ENCODE measurements around the gene VPS33B. TPM values are rescaled to one million over a fixed set of nuclear protein-coding genes. Genes with fewer than 3 reads are reported as not detected.
"Not testable (repeated sequence)": the region's sequence is repeated elsewhere in the genome, so short reads cannot be mapped to it uniquely, and the experiment has no call there.

Gene VPS33B
- total RNA-seq, 2 experiments from 2014 or later, result 22.2 to 22.9 TPM

DNA sequence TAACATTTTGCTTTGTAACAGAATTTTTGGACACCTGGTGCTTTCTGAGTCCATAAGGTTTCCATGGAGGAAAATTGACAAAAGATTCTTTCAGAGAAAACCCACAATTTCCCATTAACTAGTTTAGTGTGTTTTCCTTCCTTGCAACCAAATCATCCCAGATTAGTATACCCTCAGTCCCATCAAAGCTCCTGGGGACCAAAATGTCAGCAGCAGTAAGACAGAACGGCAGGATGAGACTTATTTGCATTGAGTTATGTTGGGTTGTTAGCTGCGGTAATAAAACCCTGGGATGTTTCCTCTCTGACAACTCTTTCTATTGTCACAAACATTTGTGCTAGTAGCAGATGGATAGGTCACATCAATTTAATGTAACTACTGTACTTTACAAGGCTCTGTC is 32.4 kb upstream of the VPS33B start:
- Mint-ChIP-seq H3K4me3 (no peak overlapping the region), H3K27ac (no peak overlapping the region), H3K27me3 (peaks cover 36% of the 10 kb centered on the region), H3K9me3 (no peaks in the 10 kb centered on the region), H3K36me3 (ENCODE audit: low read depth) (no peaks in the 10 kb centered on the region), H3K4me1 (ENCODE audit: low read depth) (peaks cover under 1% of the 10 kb centered on the region)
- POLR2A ChIA-PET, result no interaction called here
- ATAC-seq (no peak), DNase-seq (no peak)
- CTCF ChIA-PET, result interaction anchor here (1.0 to 4.6 kb wide), 8 partner anchors 22 to 218 kb away, joined by 3 to 82 read pairs (median 8); no protein-coding TSS in a partner anchor
- TF ChIP-seq, protein P1, sequence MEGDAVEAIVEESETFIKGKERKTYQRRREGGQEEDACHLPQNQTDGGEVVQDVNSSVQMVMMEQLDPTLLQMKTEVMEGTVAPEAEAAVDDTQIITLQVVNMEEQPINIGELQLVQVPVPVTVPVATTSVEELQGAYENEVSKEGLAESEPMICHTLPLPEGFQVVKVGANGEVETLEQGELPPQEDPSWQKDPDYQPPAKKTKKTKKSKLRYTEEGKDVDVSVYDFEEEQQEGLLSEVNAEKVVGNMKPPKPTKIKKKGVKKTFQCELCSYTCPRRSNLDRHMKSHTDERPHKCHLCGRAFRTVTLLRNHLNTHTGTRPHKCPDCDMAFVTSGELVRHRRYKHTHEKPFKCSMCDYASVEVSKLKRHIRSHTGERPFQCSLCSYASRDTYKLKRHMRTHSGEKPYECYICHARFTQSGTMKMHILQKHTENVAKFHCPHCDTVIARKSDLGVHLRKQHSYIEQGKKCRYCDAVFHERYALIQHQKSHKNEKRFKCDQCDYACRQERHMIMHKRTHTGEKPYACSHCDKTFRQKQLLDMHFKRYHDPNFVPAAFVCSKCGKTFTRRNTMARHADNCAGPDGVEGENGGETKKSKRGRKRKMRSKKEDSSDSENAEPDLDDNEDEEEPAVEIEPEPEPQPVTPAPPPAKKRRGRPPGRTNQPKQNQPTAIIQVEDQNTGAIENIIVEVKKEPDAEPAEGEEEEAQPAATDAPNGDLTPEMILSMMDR (IDR thresholded peaks at IDR 0.05), result no peak
- intact Hi-C loops (cut with micrococcal nuclease), result no loop called here

DNA sequence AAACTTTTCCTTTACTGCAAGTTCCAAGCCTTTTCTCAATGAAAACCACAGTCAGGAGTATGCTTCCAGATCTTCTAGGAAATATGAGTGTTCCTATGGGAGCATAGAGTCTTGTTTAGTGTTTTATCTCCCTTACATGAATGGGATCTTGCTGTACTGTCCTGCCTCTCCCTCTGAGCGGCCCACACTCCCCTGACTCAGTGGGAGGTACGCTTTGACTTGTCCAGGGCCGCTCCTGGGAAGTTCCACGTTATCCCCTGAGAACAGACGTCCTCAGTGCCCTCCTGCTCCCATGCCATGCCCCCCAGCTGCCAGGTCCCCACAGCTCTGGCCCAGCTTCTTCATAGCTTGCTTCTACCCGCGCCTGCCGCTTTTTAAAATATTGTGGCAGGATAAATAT is 28.9 kb upstream of the VPS33B start:
- Mint-ChIP-seq H3K9me3 (no peaks in the 10 kb centered on the region), H3K4me1 (ENCODE audit: low read depth) (peaks cover 12% of the 10 kb centered on the region), H3K27ac (no peak overlapping the region), H3K4me3 (no peak overlapping the region), H3K27me3 (peaks cover 15% of the 10 kb centered on the region), H3K36me3 (ENCODE audit: low read depth) (no peaks in the 10 kb centered on the region)
- TF ChIP-seq, protein P1 (IDR thresholded peaks at IDR 0.05), result no peak
- ATAC-seq (no peak), DNase-seq (no peak)
- ChIA-PET POLR2A (no interaction called here), CTCF (no interaction called here)
- intact Hi-C loops (cut with micrococcal nuclease), result no loop called here

DNA sequence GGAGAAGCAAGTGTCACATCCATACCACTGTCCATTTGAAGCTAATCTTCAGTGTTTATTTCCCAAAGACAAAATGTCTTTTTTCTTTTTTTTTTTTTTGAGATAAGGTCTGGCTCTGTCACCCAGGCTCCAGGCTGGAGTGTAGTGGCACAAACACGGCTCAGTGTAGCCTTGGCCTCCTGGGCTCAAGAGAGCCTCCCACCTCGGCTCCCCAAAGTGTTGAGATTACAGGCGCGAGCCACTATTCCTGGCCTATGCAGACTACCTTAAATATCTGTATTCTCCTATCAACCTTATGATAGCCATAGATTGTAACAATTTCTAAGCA is 27.7 kb upstream of the VPS33B start:
- POLR2A ChIA-PET, result interaction anchor here (1.2 kb wide), 1 partner anchor 94 kb away, joined by 5 read pairs; no protein-coding TSS in a partner anchor
- ATAC-seq, result no peak
- Mint-ChIP-seq H3K4me1 (ENCODE audit: low read depth) (peaks cover 12% of the 10 kb centered on the region), H3K9me3 (no peaks in the 10 kb centered on the region), H3K4me3 (no peak overlapping the region), H3K27ac (no peak overlapping the region), H3K36me3 (ENCODE audit: low read depth) (no peaks in the 10 kb centered on the region), H3K27me3 (peaks cover 8% of the 10 kb centered on the region)
- CTCF ChIA-PET, result interaction anchor here (0.7 to 3.6 kb wide), 21 partner anchors 9 to 223 kb away, joined by 3 to 28 read pairs (median 4); partner anchors contain the start of genes HDDC3, MAN2A2, RCCD1 and UNC45A
- TF ChIP-seq, protein P1 (IDR thresholded peaks at IDR 0.05), result no peak
- DNase-seq, result no peak
- intact Hi-C loops (cut with micrococcal nuclease), result no loop called here

DNA sequence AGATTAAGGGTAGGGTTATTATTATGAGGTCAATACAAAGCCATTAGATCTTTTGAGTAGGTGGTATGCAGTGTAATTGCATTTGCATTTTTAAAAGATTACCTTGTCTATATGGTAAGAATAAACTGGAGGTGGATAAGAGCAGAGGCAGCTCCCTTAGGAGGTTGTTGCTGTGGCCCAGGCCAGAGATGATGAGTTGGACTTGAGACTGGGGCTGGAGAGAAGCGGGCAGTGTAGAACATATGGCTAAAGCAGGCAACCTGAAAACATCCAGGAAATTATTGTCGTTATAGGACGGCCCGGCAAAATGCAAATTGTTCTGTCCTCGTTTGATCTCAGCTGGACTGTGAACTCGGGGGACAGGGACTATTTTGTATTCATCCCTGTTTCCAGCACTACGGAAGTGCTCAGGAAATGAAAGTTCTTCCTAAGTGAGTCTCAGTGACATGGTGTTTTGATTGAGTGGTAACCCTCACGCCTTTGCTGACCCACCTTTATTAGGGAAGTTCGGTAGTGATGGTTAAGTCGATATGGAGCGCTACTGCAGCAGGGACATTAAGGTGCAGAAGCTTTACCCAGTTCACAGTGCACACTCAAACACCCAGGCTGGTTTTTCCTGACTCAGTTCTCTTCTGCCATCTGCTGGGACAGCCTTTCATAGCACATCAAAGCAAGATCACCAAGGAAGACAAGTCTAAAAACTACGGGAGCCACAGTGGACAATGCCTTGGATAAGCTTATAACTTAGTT is 27.2 kb upstream of the VPS33B start:
- intact Hi-C loops (cut with micrococcal nuclease), result no loop called here
- Mint-ChIP-seq H3K36me3 (ENCODE audit: low read depth) (no peaks in the 10 kb centered on the region), H3K27ac (no peak overlapping the region), H3K4me1 (ENCODE audit: low read depth) (peaks cover 12% of the 10 kb centered on the region), H3K4me3 (no peak overlapping the region), H3K9me3 (no peaks in the 10 kb centered on the region), H3K27me3 (peaks cover 4% of the 10 kb centered on the region)
- ChIA-PET POLR2A (interaction anchor here (1.2 kb wide), 1 partner anchor 93 kb away, joined by 5 read pairs; no protein-coding TSS in a partner anchor), CTCF (interaction anchor here (0.6 to 3.6 kb wide), 24 partner anchors 9 to 357 kb away, joined by 3 to 28 read pairs (median 4); partner anchors contain the start of genes HDDC3, MAN2A2, RCCD1 and UNC45A)
- TF ChIP-seq, protein P1 (IDR thresholded peaks at IDR 0.05), result peak; percentile 49
- peak; percentile 71 for DNase-seq
- ATAC-seq, result peak; percentile 93

DNA sequence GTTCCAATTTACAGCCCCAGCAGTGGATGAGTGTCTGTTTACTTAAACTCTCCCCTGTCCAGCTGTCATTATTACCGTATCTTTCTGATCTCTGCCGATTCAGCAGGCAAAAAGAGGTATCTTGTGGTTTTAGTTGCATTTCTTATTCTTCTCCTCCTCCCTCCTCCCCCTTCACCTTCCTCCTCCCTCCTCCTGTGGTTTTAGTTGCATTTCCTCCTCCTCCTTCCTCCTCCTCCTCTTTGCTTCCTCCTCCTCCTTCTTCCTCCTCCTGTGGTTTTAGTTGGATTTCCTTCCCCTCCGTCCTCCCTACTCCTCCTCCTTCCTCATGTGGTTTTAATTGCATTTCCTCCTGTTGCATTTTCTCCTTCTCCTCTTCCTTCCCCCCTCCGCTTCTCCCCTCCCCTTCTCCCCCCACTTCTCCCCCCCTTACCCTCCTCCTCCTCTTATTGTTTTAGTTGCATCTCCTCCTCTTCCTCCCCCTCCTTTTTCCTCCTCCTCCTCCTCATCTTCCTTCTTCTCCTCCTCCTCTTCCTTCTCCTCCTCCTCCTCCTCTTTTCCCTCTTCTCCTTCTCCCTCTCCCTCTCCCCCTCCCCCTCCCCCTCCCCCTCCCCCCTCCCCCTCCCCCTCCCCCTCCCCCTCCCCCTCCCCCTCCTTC is 25.3 kb upstream of the VPS33B start:
- TF ChIP-seq, protein P1 (IDR thresholded peaks at IDR 0.05), result no peak
- ATAC-seq (no peak), DNase-seq (no peak)
- intact Hi-C loops (cut with micrococcal nuclease), result no loop called here
- Mint-ChIP-seq H3K27me3 (no peaks in the 10 kb centered on the region), H3K4me3 (no peak overlapping the region), H3K27ac (no peak overlapping the region), H3K9me3 (no peaks in the 10 kb centered on the region), H3K36me3 (ENCODE audit: low read depth) (no peaks in the 10 kb centered on the region), H3K4me1 (ENCODE audit: low read depth) (peaks cover 12% of the 10 kb centered on the region)
- ChIA-PET POLR2A (no interaction called here), CTCF (interaction anchor here (1.1 to 3.6 kb wide), 2 partner anchors 90 to 224 kb away, joined by 3 to 28 read pairs; no protein-coding TSS in a partner anchor)

DNA sequence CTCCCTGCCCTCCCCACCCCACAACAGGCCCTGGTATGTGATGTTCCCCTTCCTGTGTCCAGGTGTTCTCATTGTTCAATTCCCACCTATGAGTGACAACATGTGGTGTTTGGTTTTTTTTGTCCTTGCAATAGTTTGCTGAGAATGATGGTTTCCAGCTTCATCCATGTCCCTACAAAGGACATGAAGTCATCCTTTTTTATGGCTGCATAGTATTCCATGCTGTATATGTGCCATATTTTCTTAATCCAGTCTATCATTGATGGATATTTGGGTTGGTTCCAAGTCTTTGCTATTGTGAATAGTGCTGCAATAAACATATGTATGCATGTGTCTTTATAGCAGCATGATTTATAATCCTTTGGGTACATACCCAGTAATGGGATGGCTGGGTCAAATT is 23.7 kb upstream of the VPS33B start:
- H3K27me3 Mint-ChIP-seq; DNase-seq; ATAC-seq; H3K9me3 Mint-ChIP-seq; H3K27ac Mint-ChIP-seq; H3K36me3 Mint-ChIP-seq (ENCODE audit: low read depth); H3K4me3 Mint-ChIP-seq; POLR2A ChIA-PET; intact Hi-C loops (cut with micrococcal nuclease): not testable (repeated sequence)
- CTCF ChIA-PET, result interaction anchor here (1.1 kb wide), 1 partner anchor 226 kb away, joined by 5 read pairs; no protein-coding TSS in a partner anchor
- peaks cover 12% of the 10 kb centered on the region for H3K4me1 Mint-ChIP-seq (ENCODE audit: low read depth)
